HepG2 (cell line): ENCODE results near the gene CCDC192. TPM values are rescaled to one million over a fixed set of nuclear protein-coding genes. Genes with fewer than 3 reads are reported as not detected.

ENCODE experiments used
- AHR ChIP-seq: IDR thresholded peaks from 2 replicates; pipeline ENCODE4 v1.6.1; 2018; ENCODE audit warnings: missing genetic modification reagents, missing compliant biosample characterization
- ATF7 ChIP-seq, 2 experiments: fragments of 450-650 bp in 1 of 2; sonication (generic) in 1 of 2; formaldehyde crosslinking in 1 of 2; IDR thresholded peaks; 2 replicates each; pipeline versions ENCODE4 v1.4.0 to v1.6.1; 2016 to 2020; ENCODE audit warnings: antibody characterized with exemption in 1 of 2, mild to moderate bottlenecking in 1 of 2, missing genetic modification reagents in 1 of 2
- ATF7-NPFF ChIP-seq: sonication (generic); formaldehyde crosslinking; IDR thresholded peaks from 2 replicates; pipeline ENCODE4 v1.8.1; 2023; ENCODE audit warnings: mild to moderate bottlenecking, low read depth, missing genetic modification reagents, moderate library complexity
- EED ChIP-seq: sonication (generic); formaldehyde crosslinking; IDR thresholded peaks from 2 replicates; pipeline ENCODE4 v1.5.0; 2020; ENCODE audit warnings: mild to moderate bottlenecking, missing genetic modification reagents
- ETV5 ChIP-seq: IDR thresholded peaks from 2 replicates; pipeline ENCODE4 v1.6.1; 2018; ENCODE audit warnings: missing biosample characterization, missing genetic modification reagents, inconsistent platforms, borderline replicate concordance
- EZH2 ChIP-seq: conservative IDR thresholded peaks from 2 replicates; pipeline ENCODE4 v1.6.1; 2012; ENCODE audit warnings: mild to moderate bottlenecking, low read depth, low read length, moderate library complexity
- FOXK1 ChIP-seq: sonication (generic); formaldehyde crosslinking; IDR thresholded peaks from 2 replicates; pipeline ENCODE4 v1.4.0; 2020; ENCODE audit warnings: low read depth, missing genetic modification reagents, borderline replicate concordance
- HDAC1 ChIP-seq: sonication (generic); formaldehyde crosslinking; IDR thresholded peaks from 2 replicates; pipeline ENCODE4 v1.5.1; 2020; ENCODE audit warnings: mild to moderate bottlenecking, missing genetic modification reagents
- HNF1A ChIP-seq, 2 experiments: sonication (generic) in 1 of 2; formaldehyde crosslinking in 1 of 2; IDR thresholded peaks; 2 replicates each; pipeline versions ENCODE4 v1.4.0 to v1.6.1; 2016 to 2020; ENCODE audit warnings: borderline replicate concordance in 1 of 2, low read depth in 1 of 2, mild to moderate bottlenecking in 1 of 2, missing genetic modification reagents in 1 of 2
- KAT8 ChIP-seq: IDR thresholded peaks from 2 replicates; pipeline ENCODE4 v1.6.1; 2016; ENCODE audit warnings: missing genetic modification reagents, missing compliant biosample characterization
- KDM1A ChIP-seq: IDR thresholded peaks from 2 replicates; pipeline ENCODE4 v1.6.1; 2016; ENCODE audit warnings: missing compliant biosample characterization
- MIER3 ChIP-seq: IDR thresholded peaks from 2 replicates; pipeline ENCODE4 v1.6.1; 2016; ENCODE audit warnings: missing compliant biosample characterization, borderline replicate concordance
- NAIF1 ChIP-seq: sonication (generic); formaldehyde crosslinking; IDR thresholded peaks from 2 replicates; pipeline ENCODE4 v1.5.0; 2020; ENCODE audit warnings: mild to moderate bottlenecking, missing genetic modification reagents, borderline replicate concordance
- NR0B2 ChIP-seq: sonication (generic); formaldehyde crosslinking; IDR thresholded peaks from 2 replicates; pipeline ENCODE4 v1.4.0; 2020; ENCODE audit warnings: mild to moderate bottlenecking, missing genetic modification reagents
- PAWR ChIP-seq: sonication (generic); formaldehyde crosslinking; IDR thresholded peaks from 2 replicates; pipeline ENCODE4 v1.4.0; 2020; ENCODE audit warnings: missing genetic modification reagents, mild to moderate bottlenecking, borderline replicate concordance
- RFX1 ChIP-seq: fragments of 450-650 bp; IDR thresholded peaks from 2 replicates; pipeline ENCODE4 v1.6.1; 2017
- SNRNP70 ChIP-seq: fragments of 200-400 bp; formaldehyde crosslinking; IDR thresholded peaks from 2 replicates; pipeline ENCODE4 v1.6.1; 2017; ENCODE audit warnings: mild to moderate bottlenecking, low read depth, low read length, moderate library complexity
- SP5 ChIP-seq: IDR thresholded peaks from 2 replicates; pipeline ENCODE4 v1.6.1; 2016; ENCODE audit warnings: low read depth, borderline replicate concordance
- ZFP36L1 ChIP-seq: sonication (generic); formaldehyde crosslinking; IDR thresholded peaks from 2 replicates; pipeline ENCODE4 v1.8.0; 2022; ENCODE audit warnings: mild to moderate bottlenecking, missing genetic modification reagents, moderate library complexity
- ZFP90 ChIP-seq: sonication (generic); formaldehyde crosslinking; IDR thresholded peaks from 2 replicates; pipeline ENCODE4 v1.8.0; 2022; ENCODE audit warnings: missing genetic modification reagents, mild to moderate bottlenecking, inconsistent platforms, borderline replicate concordance
- ZIK1 ChIP-seq: sonication (generic); formaldehyde crosslinking; IDR thresholded peaks from 2 replicates; pipeline ENCODE4 v1.5.0; 2020; ENCODE audit warnings: mild to moderate bottlenecking, low read depth, missing genetic modification reagents, borderline replicate concordance
- ZNF235 ChIP-seq: sonication (generic); formaldehyde crosslinking; IDR thresholded peaks from 2 replicates; pipeline ENCODE4 v1.8.1; 2023; ENCODE audit warnings: mild to moderate bottlenecking, missing genetic modification reagents, borderline replicate concordance
- ZNF350 ChIP-seq: sonication (generic); formaldehyde crosslinking; IDR thresholded peaks from 2 replicates; pipeline ENCODE4 v1.4.0; 2020; ENCODE audit warnings: mild to moderate bottlenecking, low read depth, missing genetic modification reagents, borderline replicate concordance
- ZNF503 ChIP-seq: sonication (generic); formaldehyde crosslinking; IDR thresholded peaks from 2 replicates; pipeline ENCODE4 v1.4.0; 2020; ENCODE audit warnings: missing genetic modification reagents
- polyA plus RNA-seq, 8 experiments: library from polyadenylated mRNA; depleted of rRNA in 3 of 8; stranded (reverse) in 7 of 8; unstranded in 1 of 8; fragments of >200 nt; fragmentation: Illumina TruSeq in 4 of 8; extraction: Trizol in 4 of 8; gene quantifications; 2 replicates each; pipeline versions ENCODE4 v1.2.1 to v1.2.3, GENCODE V29; 2011 to 2016; ENCODE audit warnings: low read depth in 4 of 8, missing spikeins in 1 of 8, mixed read lengths in 1 of 8; ENCODE audit not compliant: insufficient read depth in 1 of 8
- total RNA-seq, 5 experiments: library from RNA; depleted of rRNA; stranded (reverse); fragments of >200 nt; fragmentation: Illumina TruSeq; extraction: Trizol; gene quantifications; 2 replicates each; pipeline ENCODE4 v1.2.3, GENCODE V29; 2016; ENCODE audit warnings: low read depth in 1 of 5

CCDC192 gene
- total and polyA plus RNA-seq, 2 of the 13 experiments (the other 11 are each of a cell fraction or from before 2014, with no cell fraction given), result not detected

GRCh38 chr5:127934791-127935256, 231.6 kb downstream of the CCDC192 start (continued):
- TF ChIP-seq FOXK1 (CRISPR knock-in tag), result peak; percentile 74; the same call in 1 of the 2 replicates
- no peak for TF ChIP-seq ATF7-NPFF (CRISPR knock-in tag)
- TF ChIP-seq PAWR (CRISPR knock-in tag), result no peak
- TF ChIP-seq SNRNP70, result no peak
- no peak for TF ChIP-seq ZIK1
- TF ChIP-seq KDM1A (CRISPR knock-in tag), result 0 out of 2 replicates have a peak, but pooled peaks have one; percentile 41
- TF ChIP-seq EZH2, result no peak
- TF ChIP-seq ATF7 (IDR thresholded peaks at IDR 0.05), result peak; percentile 30; the same call in 1 of the 2 replicates
- TF ChIP-seq ATF7 (CRISPR knock-in tag; IDR thresholded peaks at IDR 0.05), result no peak
- no peak for TF ChIP-seq AHR (CRISPR knock-in tag)
- TF ChIP-seq ZNF235, result no peak
- peak; percentile 48; the same call in 1 of the 2 replicates for TF ChIP-seq HDAC1 (CRISPR knock-in tag)
- TF ChIP-seq HNF1A (IDR thresholded peaks at IDR 0.05; ENCODE audit: low read depth), result no peak
- peak; percentile 34; the same call in 1 of the 2 replicates for TF ChIP-seq HNF1A (CRISPR knock-in tag; IDR thresholded peaks at IDR 0.05; ENCODE audit: borderline replicate concordance)
- TF ChIP-seq ETV5 (CRISPR knock-in tag), result peak; percentile 66; the same call in 1 of the 2 replicates
- no peak for TF ChIP-seq NAIF1 (CRISPR knock-in tag)
- TF ChIP-seq RFX1, result no peak
- TF ChIP-seq MIER3 (CRISPR knock-in tag), result peak; percentile 71; the same call in 1 of the 2 replicates
- no peak for TF ChIP-seq ZFP90 (CRISPR knock-in tag)
- no peak for TF ChIP-seq NR0B2 (CRISPR knock-in tag)
- TF ChIP-seq ZFP36L1 (CRISPR knock-in tag), result peak; percentile 32; the same call in 1 of the 2 replicates
- TF ChIP-seq ZNF503 (CRISPR knock-in tag), result no peak
- peak; percentile 75 for TF ChIP-seq SP5 (CRISPR knock-in tag)
- peak; percentile 56; the same call in 1 of the 2 replicates for TF ChIP-seq KAT8
- TF ChIP-seq ZNF350 (CRISPR knock-in tag), result no peak
- no peak for TF ChIP-seq EED
